Ovary (tissue), 3 donors: Measurements from ENCODE around the gene PSMC3IP.

Experiments used
- CTCF ChIP-seq, 3 donors: fragments of 450-650 bp in 2 of 3; fragments of 200-600 bp in 1 of 3; IDR thresholded peaks; one replicate each; pipeline versions ENCODE4 v1.5.1 to v1.8.0; 2016 to 2022; ENCODE audit warnings: antibody characterized with exemption in 3 of 3, mild to moderate bottlenecking in 1 of 3
- POLR2A ChIP-seq: fragments of 450-650 bp; IDR thresholded peaks from one replicate; pipeline ENCODE4 v1.6.1; 2017; ENCODE audit warnings: antibody characterized with exemption, mild to moderate bottlenecking, moderate library complexity
- donor health status: DM: no; HTN: no; CAD: no.

GRCh38 chr17:42543190-42544079 is 34.1 kb downstream of the PSMC3IP start:
- no peak for TF ChIP-seq CTCF (IDR thresholded peaks at IDR 0.05)
- no peak for TF ChIP-seq POLR2A
